Upper lobe of right lung (tissue), 1 donor: ENCODE results near the gene HOXB1. TPM values are rescaled to one million over a fixed set of nuclear protein-coding genes. Genes with fewer than 3 reads are reported as not detected.
"Not testable (repeated sequence)": the region's sequence is repeated elsewhere in the genome, so short reads cannot be mapped to it uniquely, and the experiment has no call there.

Experiments
- ATAC-seq: fragments of 200-7000 bp; cut with Tn5 transposase; one replicate; pipeline ENCODE4 v1.9.1; 2020; ENCODE audit warnings: mild to moderate bottlenecking, moderate library complexity
- DNase-seq: peaks from one replicate; pipeline ENCODE4 v3.0.0-alpha.2; 2020
- H3K27ac ChIP-seq: fragments of 200-600 bp; one replicate; pipeline ENCODE4 v1.8.0; 2022
- H3K27me3 ChIP-seq: fragments of 200-600 bp; one replicate; pipeline ENCODE4 v1.8.0; 2022; ENCODE audit warnings: mild to moderate bottlenecking
- H3K36me3 ChIP-seq: fragments of 200-600 bp; one replicate; pipeline ENCODE4 v1.8.0; 2022
- H3K4me1 ChIP-seq: fragments of 200-600 bp; one replicate; pipeline ENCODE4 v1.8.0; 2022
- H3K4me3 ChIP-seq: fragments of 200-600 bp; one replicate; pipeline ENCODE4 v1.8.0; 2022; ENCODE audit warnings: mild to moderate bottlenecking
- H3K9me3 ChIP-seq: fragments of 200-600 bp; one replicate; pipeline ENCODE4 v1.8.0; 2022
- intact Hi-C: fragments of 100-400 bp; cut with DNase I; formaldehyde crosslinking; loops from one replicate; pipeline ENCODE4 v1.11.0; 2022
- total RNA-seq: library from RNA; stranded (reverse); fragmentation: NEBNext Ultra II Directional; extraction: Animal tissue kit (Norgen Biotek cat#: 25700); gene quantifications from one replicate; pipeline ENCODE4 v1.2.1, GENCODE V29; 2021
- TF ChIP-seq, protein P1 (sequence below): fragments of 200-600 bp; IDR thresholded peaks from one replicate; pipeline ENCODE4 v1.8.0; 2022; ENCODE audit warnings: antibody characterized with exemption
- donor health status: DM: no; HTN: yes; CAD: no; lungs with severe emphysema.

HOXB1 gene
- total RNA-seq, 1 donor from 2014 or later, result not detected

DNA sequence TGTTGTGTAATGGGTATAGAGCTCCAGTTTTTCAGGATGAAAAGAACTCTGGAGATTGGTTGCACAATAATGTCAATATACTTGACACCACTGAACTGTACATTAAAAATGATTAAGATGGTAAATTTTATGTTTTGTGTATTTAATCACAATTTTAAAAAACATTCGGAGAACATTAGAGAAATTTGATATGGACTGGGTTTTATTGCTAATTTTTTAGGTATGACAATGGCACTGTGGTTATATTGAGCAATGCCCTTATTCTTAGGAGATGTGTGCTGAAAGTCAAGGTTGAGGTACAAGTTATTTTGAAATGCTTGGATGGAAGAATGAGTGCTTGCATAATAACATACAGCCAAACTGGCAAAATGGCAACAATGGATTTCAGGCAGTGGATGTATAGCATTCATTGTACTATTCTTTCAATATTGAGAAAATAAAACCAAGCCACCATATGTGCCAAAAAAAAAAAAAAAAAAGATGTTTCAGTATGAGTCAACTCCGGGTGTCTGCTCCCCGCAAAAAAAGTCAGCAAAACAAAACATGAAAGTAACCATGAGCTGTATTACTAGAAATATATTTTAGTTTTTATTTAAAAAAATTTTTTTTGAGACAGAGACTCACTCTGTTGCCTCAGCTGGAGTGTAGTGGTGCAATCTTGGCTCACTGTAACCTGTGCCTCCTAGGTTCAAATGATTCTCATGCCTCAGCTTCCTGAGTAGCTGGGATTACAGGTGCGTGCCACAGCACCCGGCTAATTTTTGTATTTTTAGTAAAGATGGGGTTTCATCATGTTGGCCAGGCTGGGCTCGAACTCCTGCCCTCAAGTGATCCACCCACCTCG is 19.8 kb downstream of the HOXB1 start:
- ATAC-seq, result no peak
- no peak overlapping the region for H3K4me3 ChIP-seq
- TF ChIP-seq, protein P1, sequence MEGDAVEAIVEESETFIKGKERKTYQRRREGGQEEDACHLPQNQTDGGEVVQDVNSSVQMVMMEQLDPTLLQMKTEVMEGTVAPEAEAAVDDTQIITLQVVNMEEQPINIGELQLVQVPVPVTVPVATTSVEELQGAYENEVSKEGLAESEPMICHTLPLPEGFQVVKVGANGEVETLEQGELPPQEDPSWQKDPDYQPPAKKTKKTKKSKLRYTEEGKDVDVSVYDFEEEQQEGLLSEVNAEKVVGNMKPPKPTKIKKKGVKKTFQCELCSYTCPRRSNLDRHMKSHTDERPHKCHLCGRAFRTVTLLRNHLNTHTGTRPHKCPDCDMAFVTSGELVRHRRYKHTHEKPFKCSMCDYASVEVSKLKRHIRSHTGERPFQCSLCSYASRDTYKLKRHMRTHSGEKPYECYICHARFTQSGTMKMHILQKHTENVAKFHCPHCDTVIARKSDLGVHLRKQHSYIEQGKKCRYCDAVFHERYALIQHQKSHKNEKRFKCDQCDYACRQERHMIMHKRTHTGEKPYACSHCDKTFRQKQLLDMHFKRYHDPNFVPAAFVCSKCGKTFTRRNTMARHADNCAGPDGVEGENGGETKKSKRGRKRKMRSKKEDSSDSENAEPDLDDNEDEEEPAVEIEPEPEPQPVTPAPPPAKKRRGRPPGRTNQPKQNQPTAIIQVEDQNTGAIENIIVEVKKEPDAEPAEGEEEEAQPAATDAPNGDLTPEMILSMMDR, result no peak
- peaks cover 13% of the 10 kb centered on the region for H3K27me3 ChIP-seq
- no peaks in the 10 kb centered on the region for H3K36me3 ChIP-seq
- H3K9me3 ChIP-seq, result no peaks in the 10 kb centered on the region
- intact Hi-C loops, result no loop called here
- no peak overlapping the region for H3K27ac ChIP-seq
- H3K4me1 ChIP-seq, result no peaks in the 10 kb centered on the region
- no peak for DNase-seq

DNA sequence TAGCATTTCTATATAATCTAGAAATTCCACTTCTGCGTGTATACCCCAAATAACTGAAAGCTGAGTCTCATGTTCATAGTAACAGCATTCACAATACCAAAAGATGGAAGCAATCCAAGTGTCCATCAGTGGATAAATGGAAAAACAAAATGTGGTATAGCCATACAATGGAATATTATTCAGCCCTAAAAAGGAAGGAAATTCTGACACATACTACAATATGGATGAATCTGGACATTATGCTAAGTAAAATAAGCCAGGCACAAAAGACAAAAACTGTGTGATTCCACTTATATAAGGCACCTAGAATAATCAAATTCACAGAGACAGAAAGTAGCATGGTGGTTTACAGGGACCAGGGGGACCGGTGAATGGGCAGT is 20.4 kb downstream of the HOXB1 start:
- TF ChIP-seq, protein P1, result no peak
- Histone ChIP-seq H3K27me3 (peaks cover 10% of the 10 kb centered on the region), H3K27ac (no peak overlapping the region), H3K9me3 (no peaks in the 10 kb centered on the region), H3K4me3 (no peak overlapping the region), H3K4me1 (no peaks in the 10 kb centered on the region), H3K36me3 (no peaks in the 10 kb centered on the region)
- ATAC-seq (no peak), DNase-seq (no peak)
- intact Hi-C loops, result no loop called here

DNA sequence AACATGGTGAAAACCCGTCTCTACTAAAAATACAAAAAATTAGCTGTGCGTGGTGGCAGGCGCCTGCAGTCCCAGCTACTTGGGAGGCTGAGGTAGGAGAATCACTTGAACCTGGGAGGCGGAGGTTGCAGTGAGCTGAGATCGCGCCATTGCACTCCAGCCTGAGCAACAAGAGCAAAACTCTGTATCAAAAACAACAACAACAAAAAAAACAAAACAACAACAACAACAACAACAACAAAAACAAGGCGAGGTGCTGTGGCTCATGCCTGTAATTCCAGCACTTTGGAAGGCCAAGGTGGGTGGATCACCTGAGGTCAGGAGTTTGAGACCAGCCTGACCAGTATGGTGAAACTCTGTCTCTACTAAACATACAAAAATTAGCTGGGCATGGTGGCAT is 21.1 kb downstream of the HOXB1 start:
- H3K36me3 ChIP-seq, H3K9me3 ChIP-seq, H3K4me3 ChIP-seq, H3K27ac ChIP-seq, H3K27me3 ChIP-seq, DNase-seq, intact Hi-C loops, ATAC-seq, H3K4me1 ChIP-seq: not testable (repeated sequence)

DNA sequence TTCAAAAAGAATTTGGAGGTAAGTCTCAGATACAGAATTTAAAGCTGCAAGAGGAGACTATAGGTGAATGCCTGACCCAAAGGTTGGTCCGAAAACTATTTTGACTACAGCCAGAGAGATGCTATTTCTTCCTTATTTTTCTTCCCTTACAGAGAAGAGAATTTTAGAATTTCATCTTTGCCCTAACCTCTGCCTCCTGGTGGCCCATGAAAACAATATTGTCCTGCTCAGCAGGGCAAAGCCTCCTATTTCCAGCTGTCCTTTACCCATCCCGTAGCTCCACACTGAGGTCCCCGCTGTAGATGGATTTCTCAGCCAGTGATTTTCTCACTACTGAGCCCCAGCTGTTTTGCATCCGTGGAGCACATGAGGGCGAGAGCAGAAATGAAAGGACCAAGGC is 24.6 kb downstream of the HOXB1 start:
- Histone ChIP-seq H3K4me3 (no peak overlapping the region), H3K27me3 (no peaks in the 10 kb centered on the region), H3K27ac (no peak overlapping the region), H3K9me3 (no peaks in the 10 kb centered on the region), H3K36me3 (no peaks in the 10 kb centered on the region), H3K4me1 (no peaks in the 10 kb centered on the region)
- intact Hi-C loops, result no loop called here
- DNase-seq (no peak), ATAC-seq (no peak)
- TF ChIP-seq, protein P1, result no peak

DNA sequence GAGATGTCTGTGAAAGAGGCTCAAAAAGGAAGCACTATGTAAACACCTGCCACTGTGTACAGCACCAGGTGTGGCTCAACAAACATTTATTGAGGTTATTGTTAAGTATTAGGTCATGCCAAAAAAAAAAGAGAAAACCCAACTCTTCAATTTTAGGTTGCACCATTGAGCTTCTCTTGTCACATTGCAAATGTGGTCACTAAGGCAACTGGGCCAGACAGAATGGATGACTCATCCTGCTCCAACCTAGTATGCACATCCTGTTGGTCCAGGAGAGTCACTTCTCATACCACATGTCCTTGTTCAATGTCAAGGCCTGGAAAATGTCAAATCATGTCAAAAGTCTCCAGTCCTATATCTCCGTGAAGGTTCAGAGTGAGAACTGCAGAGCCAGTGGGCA is 25.0 kb downstream of the HOXB1 start:
- Histone ChIP-seq H3K36me3 (no peaks in the 10 kb centered on the region), H3K27me3 (no peaks in the 10 kb centered on the region), H3K27ac (no peak overlapping the region), H3K4me1 (no peaks in the 10 kb centered on the region), H3K9me3 (no peaks in the 10 kb centered on the region), H3K4me3 (no peak overlapping the region)
- DNase-seq (no peak), ATAC-seq (peak; percentile 77)
- intact Hi-C loops, result no loop called here
- TF ChIP-seq, protein P1, result no peak

DNA sequence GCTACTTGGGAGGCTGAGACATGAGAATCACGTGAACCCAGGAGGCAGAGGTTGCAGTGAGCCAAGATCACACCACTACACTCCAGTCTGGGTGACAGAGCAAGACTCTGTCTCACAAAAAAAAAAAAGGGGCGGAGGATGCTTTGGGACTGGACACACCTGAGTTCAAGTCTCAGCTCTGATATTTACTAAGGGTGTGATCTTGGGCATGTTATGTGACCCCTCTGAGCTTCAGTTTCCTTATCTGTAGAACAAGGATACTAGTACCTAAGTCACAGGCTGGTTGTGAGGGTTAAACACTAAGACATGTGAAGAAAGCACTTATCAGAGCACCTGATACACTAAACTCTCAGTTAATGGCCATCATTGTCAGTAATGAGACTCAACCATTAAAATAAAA is 25.9 kb downstream of the HOXB1 start:
- Histone ChIP-seq H3K36me3 (no peaks in the 10 kb centered on the region), H3K27ac (no peak overlapping the region), H3K27me3 (no peaks in the 10 kb centered on the region), H3K4me1 (no peaks in the 10 kb centered on the region), H3K4me3 (no peak overlapping the region), H3K9me3 (no peaks in the 10 kb centered on the region)
- DNase-seq, result no peak
- intact Hi-C loops, result no loop called here
- TF ChIP-seq, protein P1, result no peak
- no peak for ATAC-seq
